ENCODE data around the gene ANKRD52. TPM values are rescaled to one million over a fixed set of nuclear protein-coding genes. Genes with fewer than 3 reads are reported as not detected.

The ANKRD52 gene
- total and polyA plus RNA-seq, 9 of the 15 experiments (the other 6 are each of a cell fraction or from before 2014, with no cell fraction given), result 0.52 to 46.8 (median 7.9) TPM

DNA sequence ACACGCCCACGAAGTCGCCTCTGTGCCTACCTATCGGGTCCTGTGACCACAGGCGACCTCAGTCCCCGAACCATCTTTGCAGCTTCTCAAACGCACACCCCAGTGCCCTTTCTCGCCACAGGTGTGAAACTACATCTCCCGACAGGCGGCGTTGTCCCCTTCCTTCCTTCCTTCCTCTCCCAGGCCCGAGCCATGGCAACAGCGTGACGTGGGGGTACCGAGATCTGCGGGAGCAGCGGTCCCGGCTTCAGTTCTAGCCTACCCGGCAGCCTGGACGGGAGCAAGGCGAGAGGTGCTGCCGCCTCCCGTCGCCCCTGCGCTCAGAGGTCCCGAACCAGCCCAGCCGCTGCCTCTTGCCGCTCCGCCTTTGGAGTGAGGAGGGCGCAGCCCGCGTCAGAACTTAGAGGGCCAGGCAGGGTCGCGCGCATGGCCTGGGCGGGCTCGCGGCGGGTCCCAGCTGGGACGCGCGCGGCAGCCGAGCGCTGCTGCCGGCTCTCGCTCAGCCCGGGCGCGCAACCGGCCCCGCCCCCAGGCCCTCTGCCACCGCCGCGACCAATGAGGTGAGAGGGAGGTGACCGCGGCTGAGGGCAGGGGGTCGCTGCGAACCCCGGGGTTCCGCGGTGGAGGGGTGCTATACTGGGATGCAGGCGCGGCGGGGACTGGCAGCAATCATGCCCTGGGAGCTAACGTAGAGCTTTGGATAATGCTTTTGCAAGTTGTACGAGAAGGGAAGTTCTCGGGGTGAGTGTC, 8.7 kb upstream of the ANKRD52 start, which contains the start of gene COQ10A (continued):
- TF ChIP-seq ADNP (tag; IDR thresholded peaks at IDR 0.05) (no peak), HDAC1 (IDR thresholded peaks at IDR 0.05) (no peak; a peak in 2 of 4 replicates), ZNF140 (CRISPR knock-in tag; IDR thresholded peaks at IDR 0.05) (no peak), ZZZ3 (IDR thresholded peaks at IDR 0.05) (no peak), BMI1 (IDR thresholded peaks at IDR 0.05; ENCODE audit: low read length) (no peak; the same call in 1 of the 2 replicates), MBD2 (IDR thresholded peaks at IDR 0.05; ENCODE audit: borderline replicate concordance, low read depth) (peak; percentile 41; the same call in 1 of the 2 replicates), KLF1 (tag; IDR thresholded peaks at IDR 0.05) (no peak), DDX20 (tag; IDR thresholded peaks at IDR 0.05; ENCODE audit: low read depth) (no peak), NR4A1 (CRISPR knock-in tag; IDR thresholded peaks at IDR 0.05) (no peak), NR4A1 (tag; IDR thresholded peaks at IDR 0.05) (peak; percentile 64; the same call in 1 of the 2 replicates), TBP (optimal IDR thresholded peaks at IDR 0.05; ENCODE audit: low read depth, low read length) (peak; percentile 59), ELF2 (CRISPR knock-in tag; IDR thresholded peaks at IDR 0.05) (no peak), GATA2 (CRISPR knock-in tag; IDR thresholded peaks at IDR 0.05) (no peak), ZNF324 (CRISPR knock-in tag; IDR thresholded peaks at IDR 0.05) (no peak), HDGF (IDR thresholded peaks at IDR 0.05) (no peak), ZNF699 (CRISPR knock-in tag; IDR thresholded peaks at IDR 0.05; ENCODE audit: insufficient replicate concordance) (no peak), ZNF134 (CRISPR knock-in tag; conservative IDR thresholded peaks at IDR 0.05) (no peak), HNRNPL (IDR thresholded peaks at IDR 0.05; ENCODE audit: low read depth, low read length) (no peak), NFIC (IDR thresholded peaks at IDR 0.05) (peak; percentile 49; the same call in 1 of the 2 replicates), ZBTB7A (IDR thresholded peaks at IDR 0.05; ENCODE audit: borderline replicate concordance, control insufficient read depth, low read depth, low read length) (peak; percentile 79; the same call in 1 of the 2 replicates)
- TF ChIP-seq, protein P1, sequence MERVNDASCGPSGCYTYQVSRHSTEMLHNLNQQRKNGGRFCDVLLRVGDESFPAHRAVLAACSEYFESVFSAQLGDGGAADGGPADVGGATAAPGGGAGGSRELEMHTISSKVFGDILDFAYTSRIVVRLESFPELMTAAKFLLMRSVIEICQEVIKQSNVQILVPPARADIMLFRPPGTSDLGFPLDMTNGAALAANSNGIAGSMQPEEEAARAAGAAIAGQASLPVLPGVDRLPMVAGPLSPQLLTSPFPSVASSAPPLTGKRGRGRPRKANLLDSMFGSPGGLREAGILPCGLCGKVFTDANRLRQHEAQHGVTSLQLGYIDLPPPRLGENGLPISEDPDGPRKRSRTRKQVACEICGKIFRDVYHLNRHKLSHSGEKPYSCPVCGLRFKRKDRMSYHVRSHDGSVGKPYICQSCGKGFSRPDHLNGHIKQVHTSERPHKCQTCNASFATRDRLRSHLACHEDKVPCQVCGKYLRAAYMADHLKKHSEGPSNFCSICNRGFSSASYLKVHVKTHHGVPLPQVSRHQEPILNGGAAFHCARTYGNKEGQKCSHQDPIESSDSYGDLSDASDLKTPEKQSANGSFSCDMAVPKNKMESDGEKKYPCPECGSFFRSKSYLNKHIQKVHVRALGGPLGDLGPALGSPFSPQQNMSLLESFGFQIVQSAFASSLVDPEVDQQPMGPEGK (CRISPR knock-in tag; IDR thresholded peaks at IDR 0.05; ENCODE audit: borderline replicate concordance), result no peak
- TF ChIP-seq, protein P2, sequence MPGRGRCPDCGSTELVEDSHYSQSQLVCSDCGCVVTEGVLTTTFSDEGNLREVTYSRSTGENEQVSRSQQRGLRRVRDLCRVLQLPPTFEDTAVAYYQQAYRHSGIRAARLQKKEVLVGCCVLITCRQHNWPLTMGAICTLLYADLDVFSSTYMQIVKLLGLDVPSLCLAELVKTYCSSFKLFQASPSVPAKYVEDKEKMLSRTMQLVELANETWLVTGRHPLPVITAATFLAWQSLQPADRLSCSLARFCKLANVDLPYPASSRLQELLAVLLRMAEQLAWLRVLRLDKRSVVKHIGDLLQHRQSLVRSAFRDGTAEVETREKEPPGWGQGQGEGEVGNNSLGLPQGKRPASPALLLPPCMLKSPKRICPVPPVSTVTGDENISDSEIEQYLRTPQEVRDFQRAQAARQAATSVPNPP (IDR thresholded peaks at IDR 0.05; ENCODE audit: borderline replicate concordance, insufficient read depth, insufficient read length), result no peak
- TF ChIP-seq, protein P3, sequence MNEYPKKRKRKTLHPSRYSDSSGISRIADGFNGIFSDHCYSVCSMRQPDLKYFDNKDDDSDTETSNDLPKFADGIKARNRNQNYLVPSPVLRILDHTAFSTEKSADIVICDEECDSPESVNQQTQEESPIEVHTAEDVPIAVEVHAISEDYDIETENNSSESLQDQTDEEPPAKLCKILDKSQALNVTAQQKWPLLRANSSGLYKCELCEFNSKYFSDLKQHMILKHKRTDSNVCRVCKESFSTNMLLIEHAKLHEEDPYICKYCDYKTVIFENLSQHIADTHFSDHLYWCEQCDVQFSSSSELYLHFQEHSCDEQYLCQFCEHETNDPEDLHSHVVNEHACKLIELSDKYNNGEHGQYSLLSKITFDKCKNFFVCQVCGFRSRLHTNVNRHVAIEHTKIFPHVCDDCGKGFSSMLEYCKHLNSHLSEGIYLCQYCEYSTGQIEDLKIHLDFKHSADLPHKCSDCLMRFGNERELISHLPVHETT (CRISPR knock-in tag; conservative IDR thresholded peaks at IDR 0.05 in 1 of 2, IDR thresholded peaks at IDR 0.05 in 1 of 2), result no peak; a peak in 1 of 4 replicates
- TF ChIP-seq, protein P4, sequence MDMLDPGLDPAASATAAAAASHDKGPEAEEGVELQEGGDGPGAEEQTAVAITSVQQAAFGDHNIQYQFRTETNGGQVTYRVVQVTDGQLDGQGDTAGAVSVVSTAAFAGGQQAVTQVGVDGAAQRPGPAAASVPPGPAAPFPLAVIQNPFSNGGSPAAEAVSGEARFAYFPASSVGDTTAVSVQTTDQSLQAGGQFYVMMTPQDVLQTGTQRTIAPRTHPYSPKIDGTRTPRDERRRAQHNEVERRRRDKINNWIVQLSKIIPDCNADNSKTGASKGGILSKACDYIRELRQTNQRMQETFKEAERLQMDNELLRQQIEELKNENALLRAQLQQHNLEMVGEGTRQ (CRISPR knock-in tag; IDR thresholded peaks at IDR 0.05), result no peak

Measured in K562 (cell line).